Endodermal cell (in vitro differentiated cells): ENCODE data around the gene SELENOP. TPM values are rescaled to one million over a fixed set of nuclear protein-coding genes. Genes with fewer than 3 reads are reported as not detected.

Experiments used
- DNase-seq: peaks from one replicate; pipeline ENCODE4 v3.0.0-alpha.2; 2017
- H3K27ac ChIP-seq: 2 replicates; pipeline ENCODE4 v1.5.1; 2013; ENCODE audit warnings: mild to moderate bottlenecking, low read depth, low read length, moderate library complexity
- H3K27me3 ChIP-seq: 2 replicates; pipeline ENCODE4 v1.6.1; 2013; ENCODE audit warnings: mild to moderate bottlenecking, low read length, moderate library complexity; ENCODE audit not compliant: insufficient read depth, control insufficient read depth, poor library complexity, severe bottlenecking
- H3K36me3 ChIP-seq: 2 replicates; pipeline ENCODE4 v1.7.0; 2013; ENCODE audit warnings: mild to moderate bottlenecking, low read length, moderate library complexity; ENCODE audit not compliant: control insufficient read depth, insufficient read depth
- H3K4me1 ChIP-seq: one replicate; pipeline ENCODE4 v1.7.0; 2013; ENCODE audit warnings: low read length; ENCODE audit not compliant: control insufficient read depth, insufficient read depth
- H3K4me3 ChIP-seq: 2 replicates; pipeline ENCODE4 v1.5.1; 2013; ENCODE audit warnings: mild to moderate bottlenecking, low read length, moderate library complexity
- H3K9ac ChIP-seq: 2 replicates; pipeline ENCODE4 v1.6.1; 2013; ENCODE audit warnings: mild to moderate bottlenecking, low read length, moderate library complexity; ENCODE audit not compliant: poor library complexity, severe bottlenecking; ENCODE audit errors: extremely low read depth
- H3K9me3 ChIP-seq: 2 replicates; pipeline ENCODE4 v1.6.1; 2013; ENCODE audit warnings: mild to moderate bottlenecking, low read length, moderate library complexity; ENCODE audit not compliant: control insufficient read depth
- H3K27ac Mint-ChIP-seq: 2 replicates; pipeline ENCODE4 v1.8.0; 2020; ENCODE audit warnings: mixed read lengths
- H3K27me3 Mint-ChIP-seq: 2 replicates; pipeline ENCODE4 v1.8.0; 2021; ENCODE audit warnings: mild to moderate bottlenecking, mixed read lengths; ENCODE audit not compliant: insufficient read depth
- H3K36me3 Mint-ChIP-seq: 2 replicates; pipeline ENCODE4 v1.8.0; 2020; ENCODE audit warnings: low read depth, mixed read lengths
- H3K4me1 Mint-ChIP-seq: 2 replicates; pipeline ENCODE4 v1.8.0; 2020; ENCODE audit warnings: mixed read lengths
- H3K4me3 Mint-ChIP-seq: 2 replicates; pipeline ENCODE4 v1.8.0; 2020; ENCODE audit warnings: mild to moderate bottlenecking, moderate library complexity, mixed read lengths
- H3K9me3 Mint-ChIP-seq: 2 replicates; pipeline ENCODE4 v1.8.0; 2020; ENCODE audit warnings: mild to moderate bottlenecking, mixed read lengths
- WGBS, 2 experiments: methylation state at CpG; one replicate each; pipeline versions ENCODE4 v1.1.5 to v1.1.7; 2013; ENCODE audit warnings: missing lambda C conversion rate in 2 of 2, mixed read lengths in 1 of 2; ENCODE audit not compliant: insufficient coverage in 1 of 2, insufficient read length in 1 of 2; 5-methylcytosine and 5-hydroxymethylcytosine counted together
- total RNA-seq, 2 donors: library from RNA; stranded (reverse); fragmentation: NEBNext Ultra II Directional in 1 of 2; extraction: Animal tissue kit (Norgen Biotek cat#: 25700) in 1 of 2; gene quantifications; 2 replicates in 1 of 2; 3 replicates in 1 of 2; pipeline ENCODE4 v1.2.1, GENCODE V29; 2021
- TF ChIP-seq, protein P1 (sequence below): fragments of 200-600 bp; sonication (generic); conservative IDR thresholded peaks from 2 replicates; pipeline ENCODE4 v1.5.0; 2021; ENCODE audit warnings: antibody characterized with exemption, mild to moderate bottlenecking

SELENOP gene
- total RNA-seq, 2 donors from 2014 or later, result 79.8 to 121 TPM

DNA sequence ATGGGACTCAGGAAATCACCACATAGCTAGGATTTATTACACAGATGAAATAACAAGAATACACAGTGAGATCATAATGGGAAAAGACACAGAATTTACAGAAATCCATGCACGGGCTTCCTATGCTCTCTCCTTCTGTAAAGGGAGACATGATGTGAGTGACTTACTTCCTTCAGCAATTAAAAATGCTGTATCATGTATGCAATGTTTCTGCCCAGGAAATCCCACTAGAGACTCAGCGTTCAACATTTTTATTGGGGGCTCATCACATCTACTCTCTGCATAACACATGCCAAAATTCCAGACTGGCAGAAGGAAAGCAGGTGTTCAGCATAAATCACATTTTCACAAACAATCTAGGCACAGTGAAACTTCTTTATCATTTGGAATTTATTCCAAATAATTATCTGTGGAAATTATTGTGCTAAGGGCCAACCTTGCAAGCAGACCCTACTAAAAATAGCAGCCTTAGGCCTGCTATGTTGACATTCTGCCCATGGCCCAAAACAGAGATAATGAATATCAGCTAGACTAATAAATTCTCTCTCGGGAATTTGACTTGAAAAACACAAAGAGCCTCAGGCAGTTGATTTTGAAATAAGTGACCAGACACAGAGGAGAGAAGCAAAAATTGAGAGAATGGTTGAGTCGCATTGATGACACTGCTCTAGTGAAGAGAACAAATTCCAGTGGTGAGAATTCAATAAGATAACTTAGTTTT lies 31.4 kb upstream of the SELENOP start:
- H3K9me3 Mint-ChIP-seq, result no peaks in the 10 kb centered on the region
- no peak overlapping the region for H3K27ac Mint-ChIP-seq
- H3K27ac ChIP-seq, result no peak overlapping the region
- H3K4me1 ChIP-seq, result no peaks in the 10 kb centered on the region
- H3K4me3 ChIP-seq, result no peak overlapping the region
- TF ChIP-seq, protein P1, sequence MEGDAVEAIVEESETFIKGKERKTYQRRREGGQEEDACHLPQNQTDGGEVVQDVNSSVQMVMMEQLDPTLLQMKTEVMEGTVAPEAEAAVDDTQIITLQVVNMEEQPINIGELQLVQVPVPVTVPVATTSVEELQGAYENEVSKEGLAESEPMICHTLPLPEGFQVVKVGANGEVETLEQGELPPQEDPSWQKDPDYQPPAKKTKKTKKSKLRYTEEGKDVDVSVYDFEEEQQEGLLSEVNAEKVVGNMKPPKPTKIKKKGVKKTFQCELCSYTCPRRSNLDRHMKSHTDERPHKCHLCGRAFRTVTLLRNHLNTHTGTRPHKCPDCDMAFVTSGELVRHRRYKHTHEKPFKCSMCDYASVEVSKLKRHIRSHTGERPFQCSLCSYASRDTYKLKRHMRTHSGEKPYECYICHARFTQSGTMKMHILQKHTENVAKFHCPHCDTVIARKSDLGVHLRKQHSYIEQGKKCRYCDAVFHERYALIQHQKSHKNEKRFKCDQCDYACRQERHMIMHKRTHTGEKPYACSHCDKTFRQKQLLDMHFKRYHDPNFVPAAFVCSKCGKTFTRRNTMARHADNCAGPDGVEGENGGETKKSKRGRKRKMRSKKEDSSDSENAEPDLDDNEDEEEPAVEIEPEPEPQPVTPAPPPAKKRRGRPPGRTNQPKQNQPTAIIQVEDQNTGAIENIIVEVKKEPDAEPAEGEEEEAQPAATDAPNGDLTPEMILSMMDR, result no peak
- no peaks in the 10 kb centered on the region for H3K4me1 Mint-ChIP-seq
- no peaks in the 10 kb centered on the region for H3K27me3 Mint-ChIP-seq
- H3K36me3 Mint-ChIP-seq, result no peaks in the 10 kb centered on the region
- H3K4me3 Mint-ChIP-seq, result no peak overlapping the region
- no peak for DNase-seq
- H3K36me3 ChIP-seq, result no peaks in the 10 kb centered on the region
- H3K9ac ChIP-seq, result no peak overlapping the region
- 90 to 94% methylated on average over 4 of the region's 4 CpGs for WGBS, 2 experiments
- H3K27me3 ChIP-seq, result no peaks in the 10 kb centered on the region
- no peaks in the 10 kb centered on the region for H3K9me3 ChIP-seq

DNA sequence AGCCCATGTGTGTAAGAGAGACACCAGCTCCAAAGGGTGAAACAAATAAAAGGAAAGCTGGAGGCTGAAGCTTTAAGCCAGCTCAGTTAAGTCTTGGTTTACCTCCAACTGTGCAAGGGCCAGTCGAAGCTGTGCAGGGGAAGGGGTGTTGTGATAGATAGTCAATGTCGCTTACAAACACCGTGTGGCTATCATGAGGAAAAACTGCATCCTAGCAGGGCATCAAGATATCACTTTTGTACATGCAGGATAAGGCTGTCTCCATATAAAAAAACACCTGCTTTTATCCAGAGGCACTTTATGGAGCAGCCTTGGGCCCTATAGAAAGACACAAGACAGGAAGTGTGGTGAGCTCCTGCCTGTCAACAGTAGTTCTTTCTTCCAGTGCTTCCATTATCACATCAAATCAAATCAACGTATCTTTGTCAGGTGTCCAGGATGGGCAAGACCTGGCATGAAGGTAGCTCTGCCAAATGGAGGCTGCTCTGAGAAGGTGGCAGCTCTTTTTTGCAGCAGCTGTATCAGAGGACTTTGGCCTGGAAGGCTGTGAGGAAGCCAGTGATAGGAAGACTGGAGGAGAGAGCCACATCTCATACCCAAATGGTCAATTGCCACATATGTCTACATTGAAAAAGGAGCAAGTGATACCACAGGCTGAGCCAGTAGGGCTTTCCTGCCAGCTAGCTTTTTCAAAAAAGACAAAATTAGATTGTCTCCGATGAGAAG lies 29.3 kb upstream of the SELENOP start:
- no peaks in the 10 kb centered on the region for H3K4me1 ChIP-seq
- no peak overlapping the region for H3K4me3 ChIP-seq
- Mint-ChIP-seq H3K36me3 (no peaks in the 10 kb centered on the region), H3K4me1 (no peaks in the 10 kb centered on the region), H3K4me3 (no peak overlapping the region), H3K27ac (no peak overlapping the region), H3K27me3 (no peaks in the 10 kb centered on the region), H3K9me3 (peaks cover 11% of the 10 kb centered on the region)
- H3K9ac ChIP-seq, result no peak overlapping the region
- H3K27ac ChIP-seq, result no peak overlapping the region
- H3K9me3 ChIP-seq, result no peaks in the 10 kb centered on the region
- DNase-seq, result no peak
- H3K36me3 ChIP-seq, result no peaks in the 10 kb centered on the region
- H3K27me3 ChIP-seq, result no peaks in the 10 kb centered on the region
- WGBS, 2 experiments, result 96 to 97% methylated on average over 3 to 5 of the region's 5 CpGs
- TF ChIP-seq, protein P1, result no peak

DNA sequence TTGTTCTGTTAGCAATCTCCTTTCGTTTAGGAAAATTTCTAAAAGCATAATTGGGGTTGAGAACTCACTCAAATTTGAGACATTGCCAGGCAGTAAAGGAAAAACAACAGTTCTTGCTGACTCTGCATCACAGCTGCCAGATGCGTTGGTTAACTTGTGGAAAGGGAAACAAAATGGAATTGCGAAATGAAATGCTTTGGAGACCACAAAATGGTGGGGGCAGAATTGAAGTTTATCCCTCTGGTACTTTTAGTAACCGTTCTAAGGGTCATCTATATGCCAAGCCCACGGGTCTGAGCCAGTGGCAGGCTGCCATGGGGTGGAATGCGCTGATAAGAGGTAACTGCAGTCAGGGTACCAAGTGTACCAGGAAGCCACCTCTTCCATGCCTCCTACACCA lies 28.6 kb upstream of the SELENOP start:
- peaks cover 18% of the 10 kb centered on the region for H3K9me3 Mint-ChIP-seq
- no peak overlapping the region for H3K4me3 Mint-ChIP-seq

More for the DNA sequence above, 28.6 kb upstream of the SELENOP start:
- H3K36me3 ChIP-seq, result no peaks in the 10 kb centered on the region
- Mint-ChIP-seq H3K27ac (no peak overlapping the region), H3K36me3 (no peaks in the 10 kb centered on the region), H3K27me3 (no peaks in the 10 kb centered on the region), H3K4me1 (no peaks in the 10 kb centered on the region)
- H3K27me3 ChIP-seq, result no peaks in the 10 kb centered on the region
- H3K4me1 ChIP-seq, result no peaks in the 10 kb centered on the region
- no peak for DNase-seq
- no peaks in the 10 kb centered on the region for H3K9me3 ChIP-seq
- TF ChIP-seq, protein P1, result no peak
- H3K27ac ChIP-seq, result no peak overlapping the region
- WGBS, 2 experiments, result 88 to 91% methylated on average over 4 to 6 of the region's 6 CpGs
- H3K9ac ChIP-seq, result no peak overlapping the region
- no peak overlapping the region for H3K4me3 ChIP-seq
